ENCODE measurements around the gene BMP4. TPM values are rescaled to one million over a fixed set of nuclear protein-coding genes. Genes with fewer than 3 reads are reported as not detected.

BMP4 gene
- total and polyA plus RNA-seq, 2 experiments from 2014 or later, result 2.5 to 3.9 TPM

DNA sequence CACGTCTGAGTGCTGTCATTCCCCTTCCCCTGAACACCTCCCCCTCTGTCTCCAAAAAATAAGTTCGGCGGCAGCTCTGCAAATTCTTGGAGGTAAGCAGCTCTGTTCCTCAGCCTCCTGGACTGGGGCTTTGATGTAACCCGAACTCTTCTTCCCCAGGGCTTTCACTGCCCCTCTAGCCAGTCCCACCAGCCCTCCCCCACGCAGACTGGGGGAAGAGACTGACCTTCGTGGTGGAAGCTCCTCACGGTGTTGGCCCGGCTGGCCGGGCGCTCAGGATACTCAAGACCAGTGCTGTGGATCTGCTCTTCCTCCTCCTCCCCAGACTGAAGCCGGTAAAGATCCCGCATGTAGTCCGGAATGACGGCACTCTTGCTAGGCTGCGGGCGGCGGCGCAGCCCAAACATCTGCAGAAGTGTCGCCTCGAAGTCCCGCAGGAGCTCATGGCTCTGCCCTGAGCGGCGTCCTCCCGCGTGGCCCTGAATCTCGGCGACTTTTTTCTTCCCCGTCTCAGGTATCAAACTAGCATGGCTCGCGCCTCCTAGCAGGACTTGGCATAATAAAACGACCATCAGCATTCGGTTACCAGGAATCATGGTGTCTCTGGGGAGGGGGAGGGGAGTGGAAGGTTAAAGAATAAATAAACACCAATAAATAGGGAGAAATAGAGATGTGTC lies 4.9 kb downstream of the BMP4 start (continued):
- TF ChIP-seq ZNF462 (CRISPR knock-in tag; IDR thresholded peaks at IDR 0.05) (no peak), ZNF114 (CRISPR knock-in tag; IDR thresholded peaks at IDR 0.05) (no peak), JUNB (IDR thresholded peaks at IDR 0.05; ENCODE audit: unreplicated experiment) (no peak), CREB1 (CRISPR knock-in tag; IDR thresholded peaks at IDR 0.05; ENCODE audit: low read depth) (no peak), POLR2AphosphoS5 (IDR thresholded peaks at IDR 0.05; ENCODE audit: low read depth) (no peak), EZH2 (IDR thresholded peaks at IDR 0.05; ENCODE audit: low read depth, unreplicated experiment) (no peak), NANOG (IDR thresholded peaks at IDR 0.05; ENCODE audit: borderline replicate concordance) (no peak)

- Histone ChIP-seq H3K27ac (ENCODE audit: low read depth) (no peak overlapping the region), H2AFZ (no peak overlapping the region), H3K4me3 (peak overlapping the region; percentile 91), H3K79me2 (replicated peaks; ENCODE audit: insufficient read depth) (no peaks in the 10 kb centered on the region), H3K4me2 (peak overlapping the region; percentile 100), H3K4me1 (ENCODE audit: insufficient read depth) (peaks cover 47% of the 10 kb centered on the region), H3K36me3 (ENCODE audit: insufficient read depth) (no peaks in the 10 kb centered on the region), H3K27me3 (ENCODE audit: insufficient read depth) (peaks cover 95% of the 10 kb centered on the region), H4K20me1 (replicated peaks; ENCODE audit: insufficient read depth) (no peaks in the 10 kb centered on the region; the same call in 1 of the 2 replicates), H3F3A (replicated peaks; ENCODE audit: low read depth) (peaks cover 14% of the 10 kb centered on the region), H3K9me2 (ENCODE audit: insufficient read depth) (no peaks in the 10 kb centered on the region)
- Mint-ChIP-seq H3K4me3 (peak overlapping the region; percentile 87), H3K4me1 (peaks cover 47% of the 10 kb centered on the region), H3K9me3 (0 out of 3 replicates have a peak, but pooled peaks cover 2% of the 10 kb centered on the region), H3K27ac (no peak overlapping the region), H3K36me3 (ENCODE audit: low read depth) (peaks cover 3% of the 10 kb centered on the region; the same call in 1 of the 3 replicates), H3K27me3 (ENCODE audit: insufficient read depth, low read depth, poor library complexity) (peaks cover 94% of the 10 kb centered on the region)
- ATAC-seq (no peak), DNase-seq (ENCODE audit: low spot score) (no peak)
- TF ChIP-seq, protein P1, sequence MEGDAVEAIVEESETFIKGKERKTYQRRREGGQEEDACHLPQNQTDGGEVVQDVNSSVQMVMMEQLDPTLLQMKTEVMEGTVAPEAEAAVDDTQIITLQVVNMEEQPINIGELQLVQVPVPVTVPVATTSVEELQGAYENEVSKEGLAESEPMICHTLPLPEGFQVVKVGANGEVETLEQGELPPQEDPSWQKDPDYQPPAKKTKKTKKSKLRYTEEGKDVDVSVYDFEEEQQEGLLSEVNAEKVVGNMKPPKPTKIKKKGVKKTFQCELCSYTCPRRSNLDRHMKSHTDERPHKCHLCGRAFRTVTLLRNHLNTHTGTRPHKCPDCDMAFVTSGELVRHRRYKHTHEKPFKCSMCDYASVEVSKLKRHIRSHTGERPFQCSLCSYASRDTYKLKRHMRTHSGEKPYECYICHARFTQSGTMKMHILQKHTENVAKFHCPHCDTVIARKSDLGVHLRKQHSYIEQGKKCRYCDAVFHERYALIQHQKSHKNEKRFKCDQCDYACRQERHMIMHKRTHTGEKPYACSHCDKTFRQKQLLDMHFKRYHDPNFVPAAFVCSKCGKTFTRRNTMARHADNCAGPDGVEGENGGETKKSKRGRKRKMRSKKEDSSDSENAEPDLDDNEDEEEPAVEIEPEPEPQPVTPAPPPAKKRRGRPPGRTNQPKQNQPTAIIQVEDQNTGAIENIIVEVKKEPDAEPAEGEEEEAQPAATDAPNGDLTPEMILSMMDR (conservative IDR thresholded peaks at IDR 0.05; ENCODE audit: low read depth in 2 of 2), result no peak
- no peak for TF ChIP-seq CREB1 (CRISPR knock-in tag; IDR thresholded peaks at IDR 0.05; ENCODE audit: low read depth)
- no peak for TF ChIP-seq EZH2 (IDR thresholded peaks at IDR 0.05; ENCODE audit: low read depth, unreplicated experiment)
- TF ChIP-seq POLR2AphosphoS5 (IDR thresholded peaks at IDR 0.05; ENCODE audit: low read depth), result no peak
- TF ChIP-seq ZNF114 (CRISPR knock-in tag; IDR thresholded peaks at IDR 0.05), result no peak
These were observed 5.4 kb downstream of the BMP4 start for GRCh38 chr14:53951243-53951626.
